Right atrium auricular region (tissue), 2 donors: ENCODE measurements around the gene MED12L. TPM values are rescaled to one million over a fixed set of nuclear protein-coding genes. Genes with fewer than 3 reads are reported as not detected.

Experiments
- DNase-seq: peaks from one replicate; pipeline ENCODE4 v3.0.0-alpha.2; 2019; ENCODE audit warnings: low spot score
- H3K27ac ChIP-seq, 2 donors: fragments of 200-600 bp; sonication (generic); 1 replicate in 1 of 2; 2 replicates in 1 of 2; pipeline ENCODE4 v1.5.1; 2016 to 2019
- H3K27me3 ChIP-seq, 2 donors: fragments of 200-600 bp; sonication (generic); one replicate each; pipeline versions ENCODE4 v1.5.1 to v1.6.0; 2017 to 2019
- H3K36me3 ChIP-seq: fragments of 200-600 bp; sonication (generic); one replicate; pipeline ENCODE4 v1.5.1; 2016
- H3K4me1 ChIP-seq, 2 donors: fragments of 200-600 bp; sonication (generic); one replicate each; pipeline versions ENCODE4 v1.5.1 to v1.6.0; 2017 to 2019
- H3K4me3 ChIP-seq, 2 donors: fragments of 200-600 bp; sonication (generic); 1 replicate in 1 of 2; 2 replicates in 1 of 2; pipeline ENCODE4 v1.5.1; 2017 to 2019; ENCODE audit warnings: mild to moderate bottlenecking in 1 of 2, moderate library complexity in 1 of 2
- H3K9me3 ChIP-seq, 2 donors: fragments of 200-600 bp; sonication (generic); one replicate each; pipeline ENCODE4 v1.5.1; 2019
- CTCF ChIP-seq, 2 donors: fragments of 200-600 bp; sonication (generic); IDR thresholded peaks; one replicate each; pipeline ENCODE4 v1.5.1; 2019; ENCODE audit warnings: antibody characterized with exemption in 2 of 2
- total RNA-seq, 2 donors: library from RNA; depleted of rRNA; stranded (reverse); fragments of >200 nt; gene quantifications; one replicate each; pipeline ENCODE4 v1.1.0, GENCODE V29; 2016

MED12L gene
- total RNA-seq, 2 donors from 2014 or later: 0.07 to 0.35 TPM

GRCh38 chr3:151133917-151134450, 48.5 kb downstream of the MED12L start:
- Histone ChIP-seq H3K27me3 (no peaks in the 10 kb centered on the region), H3K9me3 (peaks cover 0 to 7% of the 10 kb centered on the region in 2 donors), H3K4me3 (no peak overlapping the region), H3K4me1 (no peaks in the 10 kb centered on the region), H3K27ac (no peak overlapping the region), H3K36me3 (no peaks in the 10 kb centered on the region)
- DNase-seq: no peak
- TF ChIP-seq CTCF (IDR thresholded peaks at IDR 0.05): no peak

DNA sequence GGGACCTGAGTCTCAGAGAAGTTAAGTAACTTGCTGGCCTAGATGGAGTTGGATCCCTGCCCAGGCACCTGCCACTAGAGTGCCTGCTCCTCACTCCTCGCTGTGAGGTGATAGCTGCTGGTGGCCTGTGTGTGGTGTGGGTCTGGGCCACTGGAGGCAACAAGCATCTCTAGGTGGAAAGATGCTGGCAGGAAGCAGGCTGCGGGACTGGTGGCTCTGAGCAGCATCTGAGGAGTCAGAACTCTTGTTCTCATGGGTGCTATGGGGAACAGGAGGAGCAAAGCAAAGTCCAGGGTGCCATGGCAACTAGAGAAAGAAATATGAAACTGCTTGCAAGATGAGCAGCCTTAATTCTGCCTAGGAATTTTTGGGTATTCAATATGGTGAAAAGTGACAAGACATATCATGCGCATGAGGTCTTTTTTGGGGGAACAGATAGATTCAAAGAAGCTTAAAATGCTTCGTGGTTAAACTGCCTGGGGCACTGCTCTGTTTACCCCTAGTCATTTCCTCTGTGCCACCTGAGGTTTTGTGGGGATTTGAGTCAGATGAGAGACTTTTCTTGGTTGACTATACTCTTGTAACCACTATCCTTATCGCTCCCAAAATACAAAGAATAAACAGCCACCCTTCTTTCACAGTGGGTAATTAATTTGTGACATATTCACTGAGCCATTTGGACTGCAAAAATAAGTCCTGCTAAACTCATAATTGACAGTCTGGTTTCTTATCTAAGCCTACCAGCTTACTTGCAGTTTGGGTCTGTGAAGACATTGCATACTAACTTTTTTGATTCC, 50.3 kb downstream of the MED12L start:
- DNase-seq: no peak
- Histone ChIP-seq H3K36me3 (no peaks in the 10 kb centered on the region), H3K27ac (no peak overlapping the region), H3K4me1 (no peaks in the 10 kb centered on the region), H3K27me3 (no peaks in the 10 kb centered on the region), H3K4me3 (no peak overlapping the region), H3K9me3 (peaks cover 0 to 7% of the 10 kb centered on the region in 2 donors)
- TF ChIP-seq CTCF (IDR thresholded peaks at IDR 0.05): no peak

DNA sequence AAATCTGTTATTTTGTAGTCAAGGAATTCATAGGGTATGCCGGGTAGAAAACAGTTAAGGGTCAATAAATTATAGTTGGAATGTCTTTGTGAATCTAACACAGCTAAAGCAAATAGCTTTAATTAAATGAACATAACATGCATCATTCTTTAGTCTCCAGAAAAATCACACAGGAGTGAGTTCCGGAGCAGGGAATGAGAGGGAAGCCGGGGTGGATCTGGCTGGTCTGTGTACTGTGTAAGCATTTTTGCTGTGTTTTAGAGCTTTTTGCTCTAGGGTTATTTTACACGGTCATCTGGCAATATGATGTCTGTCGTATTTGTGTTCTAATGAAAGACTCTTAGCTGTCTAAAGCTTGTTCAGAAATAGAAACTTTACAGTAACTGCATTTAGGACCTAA, 57.5 kb downstream of the MED12L start:
- no peak overlapping the region for H3K4me3 ChIP-seq
- no peaks in the 10 kb centered on the region for H3K27me3 ChIP-seq
- no peak overlapping the region for H3K27ac ChIP-seq
- DNase-seq: no peak
- TF ChIP-seq CTCF (IDR thresholded peaks at IDR 0.05): no peak
- no peaks in the 10 kb centered on the region for H3K9me3 ChIP-seq
- H3K36me3 ChIP-seq: no peaks in the 10 kb centered on the region
- H3K4me1 ChIP-seq: peaks cover 0 to 11% of the 10 kb centered on the region in 2 donors

- Histone ChIP-seq H3K4me1 (peaks cover 0 to 11% of the 10 kb centered on the region in 2 donors), H3K9me3 (no peaks in the 10 kb centered on the region), H3K36me3 (no peaks in the 10 kb centered on the region), H3K4me3 (no peak overlapping the region), H3K27me3 (no peaks in the 10 kb centered on the region), H3K27ac (no peak overlapping the region)
- no peak for TF ChIP-seq CTCF (IDR thresholded peaks at IDR 0.05)
- no peak for DNase-seq
These were observed 58.6 kb downstream of the MED12L start for GRCh38 chr3:151144016-151144415.

- Histone ChIP-seq H3K9me3 (no peaks in the 10 kb centered on the region), H3K27ac (no peak overlapping the region), H3K36me3 (no peaks in the 10 kb centered on the region), H3K4me3 (no peak overlapping the region), H3K4me1 (peaks cover 0 to 11% of the 10 kb centered on the region in 2 donors), H3K27me3 (no peaks in the 10 kb centered on the region)
- no peak for TF ChIP-seq CTCF (IDR thresholded peaks at IDR 0.05)
- DNase-seq: no peak
These were observed 59.3 kb downstream of the MED12L start for GRCh38 chr3:151144760-151145159.
